ENCODE data around the gene PNISR. TPM values are rescaled to one million over a fixed set of nuclear protein-coding genes. Genes with fewer than 3 reads are reported as not detected.

Gene PNISR
- total RNA-seq, 1 experiment from 2014 or later, result 91.3 TPM

GRCh38 chr6:99431901-99432300 lies 6.8 kb upstream of the PNISR start:
- in situ Hi-C loops (cut with HindIII; ENCODE audit: low pct_unique_long_range_greater_than_20kb, low sequenced_read_pairs) (no loop called here), intact Hi-C loops (cut with micrococcal nuclease; ENCODE audit: unreplicated experiment) (no loop called here)
- Histone ChIP-seq H3K4me3 (ENCODE audit: low read depth in 2 of 2, low read length in 2 of 2) (no peak overlapping the region), H3K4me1 (ENCODE audit: control insufficient read depth, insufficient read depth, low read length) (peaks cover 18% of the 10 kb centered on the region; the same call in 1 of the 2 replicates), H3K9me3 (ENCODE audit: control insufficient read depth, insufficient read depth, low read depth, low read length) (no peaks in the 10 kb centered on the region), H3K27me3 (ENCODE audit: control insufficient read depth, insufficient read depth, low read length) (no peaks in the 10 kb centered on the region), H3K27ac (ENCODE audit: low read length) (no peak overlapping the region), H3K36me3 (ENCODE audit: control insufficient read depth, insufficient read depth, low read length) (peaks cover 7% of the 10 kb centered on the region; the same call in 1 of the 2 replicates)
- TF ChIP-seq TCF7L2 (IDR thresholded peaks at IDR 0.05; ENCODE audit: low read depth, low read length) (no peak), CTCF (IDR thresholded peaks at IDR 0.05) (no peak), REST (IDR thresholded peaks at IDR 0.05; ENCODE audit: insufficient read depth in 1 of 2, low read depth in 2 of 2, low read length in 1 of 2) (no peak), SIN3A (IDR thresholded peaks at IDR 0.05; ENCODE audit: borderline replicate concordance, insufficient read depth, low read depth, low read length) (no peak), POLR2AphosphoS5 (IDR thresholded peaks at IDR 0.05; ENCODE audit: low read depth, low read length) (no peak)
- no TSS peak for BruUV-seq (replicated peaks)
- ATAC-seq (no peak), DNase-seq (ENCODE audit: low read depth, low spot score) (no peak)
- POLR2A ChIA-PET, result no interaction called here
- CTCF ChIA-PET, result no interaction called here

- TF ChIP-seq TCF7L2 (IDR thresholded peaks at IDR 0.05; ENCODE audit: low read depth, low read length), result no peak
- TF ChIP-seq POLR2AphosphoS5 (IDR thresholded peaks at IDR 0.05; ENCODE audit: low read depth, low read length), result no peak
- no peak for TF ChIP-seq REST (IDR thresholded peaks at IDR 0.05; ENCODE audit: insufficient read depth in 1 of 2, low read depth in 2 of 2, low read length in 1 of 2)
- no peak for TF ChIP-seq SIN3A (IDR thresholded peaks at IDR 0.05; ENCODE audit: borderline replicate concordance, insufficient read depth, low read depth, low read length)
- no peak for TF ChIP-seq CTCF (IDR thresholded peaks at IDR 0.05)
- no peak overlapping the region for H3K4me3 ChIP-seq (ENCODE audit: low read depth in 2 of 2, low read length in 2 of 2)
- peaks cover 3% of the 10 kb centered on the region for H3K36me3 ChIP-seq (ENCODE audit: control insufficient read depth, insufficient read depth, low read length)
- no peak overlapping the region for H3K27ac ChIP-seq (ENCODE audit: low read length)
- H3K27me3 ChIP-seq (ENCODE audit: control insufficient read depth, insufficient read depth, low read length), result no peaks in the 10 kb centered on the region
- POLR2A ChIA-PET, result no interaction called here
- no TSS peak for BruUV-seq (replicated peaks)
- CTCF ChIA-PET, result no interaction called here
- peaks cover 23% of the 10 kb centered on the region for H3K4me1 ChIP-seq (ENCODE audit: control insufficient read depth, insufficient read depth, low read length)
- DNase-seq (ENCODE audit: low read depth, low spot score) (no peak), ATAC-seq (no peak)
- in situ Hi-C loops (cut with HindIII; ENCODE audit: low pct_unique_long_range_greater_than_20kb, low sequenced_read_pairs), result no loop called here
- intact Hi-C loops (cut with micrococcal nuclease; ENCODE audit: unreplicated experiment), result loop anchor here (10.0 kb wide), 1 partner anchor 93 kb away; no protein-coding TSS in a partner anchor
- H3K9me3 ChIP-seq (ENCODE audit: control insufficient read depth, insufficient read depth, low read depth, low read length), result no peaks in the 10 kb centered on the region
These were observed 2.9 kb upstream of the PNISR start for GRCh38 chr6:99427988-99428387.

Data from Panc1 (cell line).